Activated CD8-positive, alpha-beta memory T cell treated with anti-CD3 and anti-CD28 coated beads, Interleukin-2, amount 50 U/mL, for 1 hour (primary cell): ENCODE results near the gene KHDC4.
"Not testable (repeated sequence)": the region's sequence is repeated elsewhere in the genome, so short reads cannot be mapped to it uniquely, and the experiment has no call there.

Experiments
- DNase-seq: peaks from one replicate; pipeline ENCODE4 v3.0.0-alpha.2; 2020; ENCODE audit errors: extremely low read depth

Gene KHDC4

GRCh38 chr1:155940993-155941844 is 7.0 kb upstream of the KHDC4 start, which contains the start of gene RXFP4:
Gene RXFP4 (plus strand): TSS chr1:155941638. CDS start chr1:155941710, 72 bp downstream.
- no peak for DNase-seq

- DNase-seq, result no peak
Measured at GRCh38 chr1:155940482-155940992, 6.3 kb upstream of the KHDC4 start.

- DNase-seq, result no peak
Measured at GRCh38 chr1:155938220-155938627, 4.0 kb upstream of the KHDC4 start.

- DNase-seq, result no peak
Measured at GRCh38 chr1:155934936-155935590, 850 bp upstream of the KHDC4 start.

GRCh38 chr1:155933591-155934096 is 569 bp downstream of the KHDC4 start:
- DNase-seq, result no peak

- no peak for DNase-seq
Measured at GRCh38 chr1:155932487-155932886, 1.7 kb downstream of the KHDC4 start.

- no peak for DNase-seq
Measured at GRCh38 chr1:155932081-155932480, 2.1 kb downstream of the KHDC4 start.

- no peak for DNase-seq
Measured at GRCh38 chr1:155931332-155932038, 2.7 kb downstream of the KHDC4 start.

- not testable (repeated sequence) for DNase-seq
Measured at GRCh38 chr1:155930725-155931124, 3.5 kb downstream of the KHDC4 start.

- DNase-seq, result no peak
Measured at GRCh38 chr1:155929057-155929456, 5.2 kb downstream of the KHDC4 start.

- DNase-seq, result no peak
Measured at GRCh38 chr1:155925506-155925905, 8.7 kb downstream of the KHDC4 start.

- no peak for DNase-seq
Measured at GRCh38 chr1:155920717-155921116, 13.5 kb downstream of the KHDC4 start.

GRCh38 chr1:155919801-155920200 is 14.4 kb downstream of the KHDC4 start:
- no peak for DNase-seq

- DNase-seq, result no peak
Measured at GRCh38 chr1:155918660-155919059, 15.6 kb downstream of the KHDC4 start.

- DNase-seq, result no peak
Measured at GRCh38 chr1:155913969-155914757, 20.1 kb downstream of the KHDC4 start.

- DNase-seq, result no peak
Measured at GRCh38 chr1:155912056-155912536, 22.1 kb downstream of the KHDC4 start.

- peak; percentile 57 for DNase-seq
Measured at GRCh38 chr1:155911156-155912055, 22.8 kb downstream of the KHDC4 start, which contains the start of gene RIT1. Gene RIT1 (minus strand): TSS chr1:155911349. CDS start chr1:155910761, 588 bp downstream.

- DNase-seq, result no peak
Measured at GRCh38 chr1:155910621-155911121, 23.5 kb downstream of the KHDC4 start.

- no peak for DNase-seq
Measured at GRCh38 chr1:155909894-155910293, 24.3 kb downstream of the KHDC4 start.

- DNase-seq, result no peak
Measured at GRCh38 chr1:155904261-155904660, 30.0 kb downstream of the KHDC4 start.
